Adrenal gland (tissue), 5 donors: ENCODE measurements around the gene MYO9A.

Source experiments
- POLR2A ChIP-seq, 2 donors: fragments of 450-650 bp; IDR thresholded peaks; one replicate each; pipeline ENCODE4 v1.6.1; 2017; ENCODE audit warnings: antibody characterized with exemption in 2 of 2, mild to moderate bottlenecking in 2 of 2, moderate library complexity in 1 of 2
- TF ChIP-seq, protein P1 (sequence below), 6 experiments: fragments of 450-650 bp in 4 of 6; fragments of 200-600 bp in 2 of 6; sonication (generic) in 1 of 6; IDR thresholded peaks; 1 replicate in 5 of 6; 2 replicates in 1 of 6; pipeline versions ENCODE4 v1.5.1 to v1.8.0; 2016 to 2021; ENCODE audit warnings: antibody characterized with exemption in 6 of 6, mild to moderate bottlenecking in 2 of 6, moderate library complexity in 1 of 6
- donor health status: DM: no; HTN: no; CAD: no.

DNA sequence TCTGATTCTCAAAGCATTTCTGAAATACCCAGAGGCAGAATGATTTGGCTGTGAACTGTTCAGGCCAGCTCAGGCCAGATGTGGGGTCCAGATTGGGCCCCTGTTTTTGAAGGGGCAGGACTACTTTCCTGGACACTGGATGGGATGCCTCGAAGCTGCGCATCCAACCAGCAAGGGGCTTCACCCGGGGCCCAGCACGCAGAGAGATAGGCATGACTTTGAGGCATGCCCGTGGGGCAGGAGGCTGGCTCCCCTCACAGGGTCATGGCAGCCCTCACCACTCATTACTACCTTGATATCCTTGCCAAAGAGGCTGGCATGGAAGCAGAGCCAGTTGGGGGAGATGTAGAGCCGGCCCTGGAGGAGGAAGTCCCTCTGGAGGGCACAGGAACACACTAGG is 49.5 kb upstream of the MYO9A start:
- TF ChIP-seq, protein P1, sequence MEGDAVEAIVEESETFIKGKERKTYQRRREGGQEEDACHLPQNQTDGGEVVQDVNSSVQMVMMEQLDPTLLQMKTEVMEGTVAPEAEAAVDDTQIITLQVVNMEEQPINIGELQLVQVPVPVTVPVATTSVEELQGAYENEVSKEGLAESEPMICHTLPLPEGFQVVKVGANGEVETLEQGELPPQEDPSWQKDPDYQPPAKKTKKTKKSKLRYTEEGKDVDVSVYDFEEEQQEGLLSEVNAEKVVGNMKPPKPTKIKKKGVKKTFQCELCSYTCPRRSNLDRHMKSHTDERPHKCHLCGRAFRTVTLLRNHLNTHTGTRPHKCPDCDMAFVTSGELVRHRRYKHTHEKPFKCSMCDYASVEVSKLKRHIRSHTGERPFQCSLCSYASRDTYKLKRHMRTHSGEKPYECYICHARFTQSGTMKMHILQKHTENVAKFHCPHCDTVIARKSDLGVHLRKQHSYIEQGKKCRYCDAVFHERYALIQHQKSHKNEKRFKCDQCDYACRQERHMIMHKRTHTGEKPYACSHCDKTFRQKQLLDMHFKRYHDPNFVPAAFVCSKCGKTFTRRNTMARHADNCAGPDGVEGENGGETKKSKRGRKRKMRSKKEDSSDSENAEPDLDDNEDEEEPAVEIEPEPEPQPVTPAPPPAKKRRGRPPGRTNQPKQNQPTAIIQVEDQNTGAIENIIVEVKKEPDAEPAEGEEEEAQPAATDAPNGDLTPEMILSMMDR (IDR thresholded peaks at IDR 0.05), result no peak
- TF ChIP-seq POLR2A (IDR thresholded peaks at IDR 0.05), result no peak
